Activated CD4-positive, alpha-beta T cell treated with anti-CD3 and anti-CD28 coated beads for 4 hours (primary cell): Measurements from ENCODE around the gene STING1.
"Not testable (repeated sequence)": the region's sequence is repeated elsewhere in the genome, so short reads cannot be mapped to it uniquely, and the experiment has no call there.

Source experiments
- DNase-seq, 2 donors: peaks; one replicate each; pipeline ENCODE4 v3.0.0-alpha.2; 2020

The STING1 gene

GRCh38 chr5:139501381-139501780 lies 18.8 kb upstream of the STING1 start:
- DNase-seq = no peak

GRCh38 chr5:139495638-139496435 lies 13.3 kb upstream of the STING1 start:
- no peak for DNase-seq

GRCh38 chr5:139494832-139495231 lies 12.3 kb upstream of the STING1 start:
- DNase-seq = no peak

GRCh38 chr5:139494256-139494655 lies 11.7 kb upstream of the STING1 start:
- DNase-seq = no peak

- DNase-seq = no peak
Observed at GRCh38 chr5:139492700-139493192, 10.2 kb upstream of the STING1 start.

GRCh38 chr5:139488260-139488659 lies 5.7 kb upstream of the STING1 start:
- DNase-seq = no peak

- DNase-seq = no peak
Observed at GRCh38 chr5:139486201-139486600, 3.6 kb upstream of the STING1 start.

GRCh38 chr5:139482890-139483208 lies 291 bp upstream of the STING1 start:
- DNase-seq = not testable (repeated sequence)

- DNase-seq = no peak
Observed at GRCh38 chr5:139481580-139482049, 943 bp downstream of the STING1 start.

GRCh38 chr5:139481122-139481533 lies 1.4 kb downstream of the STING1 start:
- peak; percentile 48 to 53 for DNase-seq

GRCh38 chr5:139479729-139480128 lies 2.8 kb downstream of the STING1 start:
- not testable (repeated sequence) for DNase-seq

- DNase-seq = not testable (repeated sequence)
Observed at GRCh38 chr5:139478657-139479423, 3.7 kb downstream of the STING1 start.

GRCh38 chr5:139475865-139476617 lies 6.5 kb downstream of the STING1 start:
- no peak for DNase-seq

GRCh38 chr5:139474890-139475791 lies 7.4 kb downstream of the STING1 start:
- DNase-seq = no peak

GRCh38 chr5:139473565-139473964 lies 9.0 kb downstream of the STING1 start:
- DNase-seq = no peak

GRCh38 chr5:139473105-139473504 lies 9.5 kb downstream of the STING1 start:
- no peak for DNase-seq

GRCh38 chr5:139472386-139473030 lies 10.1 kb downstream of the STING1 start:
- no peak for DNase-seq

- peak; percentile 28 to 44 for DNase-seq
Observed at GRCh38 chr5:139470821-139471300, 11.7 kb downstream of the STING1 start, which contains the start of gene SMIM33. SMIM33 (plus strand) TSS chr5:139471004; CDS start chr5:139471122, 118 bp downstream.

GRCh38 chr5:139468421-139468931 lies 14.1 kb downstream of the STING1 start:
- DNase-seq = no peak

- DNase-seq = no peak
Observed at GRCh38 chr5:139462586-139463276, 19.8 kb downstream of the STING1 start, which contains the start of gene ECSCR. ECSCR (minus strand) TSS chr5:139462743; CDS start chr5:139462670, 73 bp downstream.
